ENCODE measurements around the gene GFER.

The GFER gene

GRCh38 chr16:1985466-1986150, 1.6 kb downstream of the GFER start:
- TF ChIP-seq CTCF (IDR thresholded peaks at IDR 0.05; ENCODE audit: low read depth, low read length), result no peak
- H3K4me3 ChIP-seq (ENCODE audit: low read depth, low read length), result no peak overlapping the region

- no peak overlapping the region for H3K4me3 ChIP-seq (ENCODE audit: low read depth, low read length)
- no peak for TF ChIP-seq CTCF (IDR thresholded peaks at IDR 0.05; ENCODE audit: low read depth, low read length)
These were observed 3.2 kb downstream of the GFER start for GRCh38 chr16:1987198-1987597.

- peak within 1 kb of the TSS; percentile 17 for H3K4me3 ChIP-seq (ENCODE audit: low read depth, low read length)
- TF ChIP-seq CTCF (IDR thresholded peaks at IDR 0.05; ENCODE audit: low read depth, low read length), result no peak
These were observed 5.5 kb downstream of the GFER start, which contains the start of gene SYNGR3 for GRCh38 chr16:1989209-1990100. Gene SYNGR3 (plus strand): TSS chr16:1989970. CDS start chr16:1990103, 133 bp downstream.

GRCh38 chr16:1990101-1990350, 6.0 kb downstream of the GFER start:
- TF ChIP-seq CTCF (IDR thresholded peaks at IDR 0.05; ENCODE audit: low read depth, low read length), result no peak
- peak overlapping the region; percentile 10; the same call in 1 of the 2 replicates for H3K4me3 ChIP-seq (ENCODE audit: low read depth, low read length)

- TF ChIP-seq CTCF (IDR thresholded peaks at IDR 0.05; ENCODE audit: low read depth, low read length), result no peak
These were observed 6.5 kb downstream of the GFER start for GRCh38 chr16:1990351-1991134.

GRCh38 chr16:1991135-1991551, 7.2 kb downstream of the GFER start:
- TF ChIP-seq CTCF (IDR thresholded peaks at IDR 0.05; ENCODE audit: low read depth, low read length), result no peak
- no peak overlapping the region for H3K4me3 ChIP-seq (ENCODE audit: low read depth, low read length)

More at GRCh38 chr16:1990351-1991134, 6.5 kb downstream of the GFER start:
- H3K4me3 ChIP-seq (ENCODE audit: low read depth, low read length), result peak overlapping the region; percentile 17
